ENCODE results near the gene ACY1.

GRCh38 chr3:52004163-52004787, 20.9 kb downstream of the ACY1 start:
- TF ChIP-seq CTCF (IDR thresholded peaks at IDR 0.05) = peak; percentile 38 to 85 (median 78)
- TF ChIP-seq POLR2A (IDR thresholded peaks at IDR 0.05) = no peak
